ENCODE measurements around the gene INHBB. TPM values are rescaled to one million over a fixed set of nuclear protein-coding genes. Genes with fewer than 3 reads are reported as not detected.

INHBB gene
- total and polyA plus RNA-seq, 2 of the 4 experiments (the other 2 are of a cell fraction) = 0.18 to 0.92 TPM

- H3K4me1 ChIP-seq (ENCODE audit: control insufficient read depth, insufficient read depth, low read length) = no peaks in the 10 kb centered on the region
- no peak overlapping the region for H3K4me2 ChIP-seq (ENCODE audit: low read depth, low read length)
- DNase-seq (no peak), ATAC-seq (ENCODE audit: low read depth) (no peak)
- H2AK5ac ChIP-seq (ENCODE audit: low read depth, low read length) = no peak overlapping the region
- no peak overlapping the region for H3K4ac ChIP-seq (ENCODE audit: low read depth, low read length)
- no peak overlapping the region for H3K9ac ChIP-seq (ENCODE audit: low read depth, low read length)
- H4K8ac ChIP-seq (ENCODE audit: low read depth in 2 of 2, low read length in 2 of 2) = no peak overlapping the region
- no peak overlapping the region for H3K56ac ChIP-seq (ENCODE audit: extremely low read depth, insufficient read depth, low read length)
- no peaks in the 10 kb centered on the region for H3K36me3 ChIP-seq (ENCODE audit: control insufficient read depth, insufficient read depth, low read length)
- H2BK15ac ChIP-seq (ENCODE audit: low read depth, low read length) = no peak overlapping the region
- H3K27me3 ChIP-seq (ENCODE audit: control insufficient read depth, insufficient read depth, low read length) = peaks cover 83% of the 10 kb centered on the region
- no peak overlapping the region for H4K5ac ChIP-seq (ENCODE audit: low read depth, low read length)
- no peak overlapping the region for H2AFZ ChIP-seq (replicated peaks; ENCODE audit: low read length, poor library complexity)
- CTCF ChIA-PET = no interaction called here
- intact Hi-C loops (cut with micrococcal nuclease) (no loop called here), in situ Hi-C loops (cut with MboI; ENCODE audit: low sequenced_read_pairs) (no loop called here), dilution Hi-C loops (cut with HindIII; ENCODE audit: low sequenced_read_pairs, unreplicated experiment) (no loop called here)
- H2BK20ac ChIP-seq (ENCODE audit: low read depth, low read length) = no peak overlapping the region
- TF ChIP-seq ELK1 (IDR thresholded peaks at IDR 0.05; ENCODE audit: borderline replicate concordance, low read depth, low read length) (no peak), SMC3 (IDR thresholded peaks at IDR 0.05; ENCODE audit: low read depth, low read length) (no peak), RAD21 (IDR thresholded peaks at IDR 0.05; ENCODE audit: low read length) (no peak), CEBPB (IDR thresholded peaks at IDR 0.05; ENCODE audit: low read depth, low read length) (no peak), USF2 (IDR thresholded peaks at IDR 0.05; ENCODE audit: low read depth, low read length) (no peak)
- H2BK5ac ChIP-seq (ENCODE audit: low read depth, low read length, poor library complexity, severe bottlenecking) = no peak overlapping the region
- POLR2A ChIA-PET (ENCODE audit: unreplicated experiment) = no interaction called here
- H3K23ac ChIP-seq (ENCODE audit: low read depth, low read length) = no peak overlapping the region
- no CpG with 5 or more reads among the region's 5 CpGs for WGBS, 2 experiments (ENCODE audit: extremely low coverage in 2 of 2, insufficient read length in 1 of 2)
- no peaks in the 10 kb centered on the region for H3K79me1 ChIP-seq (ENCODE audit: low read depth in 1 of 2, low read length in 2 of 2)
- H4K20me1 ChIP-seq (ENCODE audit: insufficient read depth, low read length) = no peaks in the 10 kb centered on the region
- no peak overlapping the region for H3K14ac ChIP-seq (replicated peaks; ENCODE audit: low read depth, low read length)
- H2AK9ac ChIP-seq (replicated peaks; ENCODE audit: low read depth, low read length, poor library complexity) = no peak overlapping the region
- H4K91ac ChIP-seq (ENCODE audit: insufficient read depth, low read depth, low read length) = no peak overlapping the region
- no peak overlapping the region for H2BK120ac ChIP-seq (ENCODE audit: low read depth, low read length)
- H3K27ac ChIP-seq (ENCODE audit: insufficient read depth, low read length) = no peak overlapping the region
- H3K9me3 ChIP-seq (ENCODE audit: control insufficient read depth, insufficient read depth, low read length) = no peaks in the 10 kb centered on the region
- H3K18ac ChIP-seq (ENCODE audit: low read depth, low read length) = no peak overlapping the region
- no TSS peak for BruUV-seq (replicated peaks)
- H3K9me1 ChIP-seq (ENCODE audit: insufficient read depth, low read length) = no peaks in the 10 kb centered on the region
- no peak overlapping the region for H3K4me3 ChIP-seq (ENCODE audit: insufficient read depth, low read depth, low read length)
These were observed 7.6 kb downstream of the INHBB start for GRCh38 chr2:120353591-120353898.

Data from IMR-90 (cell line).